Measurements from ENCODE around the gene MGLL.
A peak's percentile ranks its signal among the peaks of the same experiment; 100 is the strongest.

The MGLL gene

DNA sequence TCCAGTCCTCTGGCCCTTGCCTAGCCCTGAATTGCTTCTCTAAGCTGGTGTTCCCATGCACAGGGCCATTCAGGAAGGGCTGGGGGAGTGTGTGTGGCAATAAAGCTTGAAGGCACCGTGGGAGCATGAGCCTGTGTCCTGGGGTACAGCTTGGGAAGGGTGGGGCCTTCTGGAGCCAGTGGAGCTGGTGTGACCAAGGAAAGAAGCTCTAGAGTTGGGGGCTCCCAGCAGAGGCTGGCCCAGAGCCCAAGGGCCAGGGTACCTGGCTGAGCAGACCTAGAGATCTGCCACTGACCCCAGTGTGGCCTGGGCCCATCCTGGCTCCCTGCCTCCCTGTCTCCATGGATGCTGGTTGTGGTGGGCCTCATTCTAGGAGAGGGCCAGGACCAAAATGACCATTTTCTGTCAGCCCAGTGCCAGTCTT lies 141.5 kb downstream of the MGLL start:
- no peak for DNase-seq (ENCODE audit: low read depth)
- no peak overlapping the region for H3K4me3 ChIP-seq (ENCODE audit: control insufficient read depth, low read depth, low read length)
- TF ChIP-seq, protein P1, sequence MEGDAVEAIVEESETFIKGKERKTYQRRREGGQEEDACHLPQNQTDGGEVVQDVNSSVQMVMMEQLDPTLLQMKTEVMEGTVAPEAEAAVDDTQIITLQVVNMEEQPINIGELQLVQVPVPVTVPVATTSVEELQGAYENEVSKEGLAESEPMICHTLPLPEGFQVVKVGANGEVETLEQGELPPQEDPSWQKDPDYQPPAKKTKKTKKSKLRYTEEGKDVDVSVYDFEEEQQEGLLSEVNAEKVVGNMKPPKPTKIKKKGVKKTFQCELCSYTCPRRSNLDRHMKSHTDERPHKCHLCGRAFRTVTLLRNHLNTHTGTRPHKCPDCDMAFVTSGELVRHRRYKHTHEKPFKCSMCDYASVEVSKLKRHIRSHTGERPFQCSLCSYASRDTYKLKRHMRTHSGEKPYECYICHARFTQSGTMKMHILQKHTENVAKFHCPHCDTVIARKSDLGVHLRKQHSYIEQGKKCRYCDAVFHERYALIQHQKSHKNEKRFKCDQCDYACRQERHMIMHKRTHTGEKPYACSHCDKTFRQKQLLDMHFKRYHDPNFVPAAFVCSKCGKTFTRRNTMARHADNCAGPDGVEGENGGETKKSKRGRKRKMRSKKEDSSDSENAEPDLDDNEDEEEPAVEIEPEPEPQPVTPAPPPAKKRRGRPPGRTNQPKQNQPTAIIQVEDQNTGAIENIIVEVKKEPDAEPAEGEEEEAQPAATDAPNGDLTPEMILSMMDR (conservative IDR thresholded peaks at IDR 0.05; ENCODE audit: control insufficient read depth, insufficient read depth, low read depth, low read length) = no peak

DNA sequence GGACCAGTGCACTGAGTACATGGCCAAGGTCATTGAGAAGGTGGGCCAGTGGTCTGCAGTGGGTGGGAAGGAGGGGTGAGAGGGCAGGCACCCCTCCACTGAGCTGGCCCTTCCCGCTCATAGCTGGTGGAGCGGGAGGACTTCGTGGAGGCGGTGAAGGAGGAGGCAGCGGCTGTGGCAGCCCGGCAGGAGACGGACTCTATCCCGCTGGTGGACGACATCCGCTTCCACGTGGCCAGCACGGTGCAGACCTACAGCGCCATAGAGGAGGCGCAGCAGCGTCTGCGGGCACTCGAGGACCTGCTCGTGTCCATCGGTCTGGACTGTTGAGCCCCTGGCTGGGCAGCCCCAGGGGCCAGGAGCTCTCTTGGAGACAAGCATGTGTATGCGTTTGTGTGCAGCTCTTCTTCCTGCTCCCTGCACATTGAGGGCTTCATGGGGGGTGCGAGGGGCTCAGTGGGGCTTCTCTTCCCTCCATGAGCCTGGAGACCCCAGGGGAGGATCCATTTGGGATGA lies 142.1 kb downstream of the MGLL start:
- H3K4me3 ChIP-seq (ENCODE audit: control insufficient read depth, low read depth, low read length) = no peak overlapping the region
- TF ChIP-seq, protein P1 (conservative IDR thresholded peaks at IDR 0.05; ENCODE audit: control insufficient read depth, insufficient read depth, low read depth, low read length) = no peak
- DNase-seq (ENCODE audit: low read depth) = no peak

DNA sequence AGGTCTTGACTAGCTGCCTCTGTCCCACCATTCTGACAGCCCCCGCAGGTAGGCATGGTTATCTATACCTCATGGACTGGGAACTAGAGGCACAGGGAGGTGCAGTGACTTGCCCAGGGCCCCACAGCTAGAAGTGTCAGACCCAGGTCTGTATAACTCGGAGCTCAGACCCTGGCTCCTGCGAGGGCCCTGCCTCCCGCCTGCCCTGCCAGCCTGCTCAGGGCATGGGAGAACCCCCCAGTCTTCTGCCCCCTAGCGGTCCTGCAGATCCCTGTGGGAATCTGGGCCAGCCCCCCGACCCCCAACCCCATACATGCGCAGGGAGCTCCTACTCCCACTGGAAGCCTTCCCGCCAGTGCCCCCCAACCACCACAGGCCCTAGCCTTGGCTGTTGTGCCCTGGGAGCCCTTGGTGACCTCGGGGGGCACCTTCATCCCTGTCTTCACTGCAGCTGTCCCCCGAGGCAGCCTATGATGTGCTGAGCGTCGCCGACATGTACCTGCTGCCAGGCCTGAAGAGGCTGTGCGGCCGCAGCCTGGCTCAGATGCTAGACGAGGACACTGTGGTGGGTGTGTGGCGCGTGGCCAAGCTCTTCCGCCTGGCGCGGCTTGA lies 142.7 kb downstream of the MGLL start:
- TF ChIP-seq, protein P1 (conservative IDR thresholded peaks at IDR 0.05; ENCODE audit: control insufficient read depth, insufficient read depth, low read depth, low read length) = peak; percentile 20
- no peak overlapping the region for H3K4me3 ChIP-seq (ENCODE audit: control insufficient read depth, low read depth, low read length)
- no peak for DNase-seq (ENCODE audit: low read depth)

DNA sequence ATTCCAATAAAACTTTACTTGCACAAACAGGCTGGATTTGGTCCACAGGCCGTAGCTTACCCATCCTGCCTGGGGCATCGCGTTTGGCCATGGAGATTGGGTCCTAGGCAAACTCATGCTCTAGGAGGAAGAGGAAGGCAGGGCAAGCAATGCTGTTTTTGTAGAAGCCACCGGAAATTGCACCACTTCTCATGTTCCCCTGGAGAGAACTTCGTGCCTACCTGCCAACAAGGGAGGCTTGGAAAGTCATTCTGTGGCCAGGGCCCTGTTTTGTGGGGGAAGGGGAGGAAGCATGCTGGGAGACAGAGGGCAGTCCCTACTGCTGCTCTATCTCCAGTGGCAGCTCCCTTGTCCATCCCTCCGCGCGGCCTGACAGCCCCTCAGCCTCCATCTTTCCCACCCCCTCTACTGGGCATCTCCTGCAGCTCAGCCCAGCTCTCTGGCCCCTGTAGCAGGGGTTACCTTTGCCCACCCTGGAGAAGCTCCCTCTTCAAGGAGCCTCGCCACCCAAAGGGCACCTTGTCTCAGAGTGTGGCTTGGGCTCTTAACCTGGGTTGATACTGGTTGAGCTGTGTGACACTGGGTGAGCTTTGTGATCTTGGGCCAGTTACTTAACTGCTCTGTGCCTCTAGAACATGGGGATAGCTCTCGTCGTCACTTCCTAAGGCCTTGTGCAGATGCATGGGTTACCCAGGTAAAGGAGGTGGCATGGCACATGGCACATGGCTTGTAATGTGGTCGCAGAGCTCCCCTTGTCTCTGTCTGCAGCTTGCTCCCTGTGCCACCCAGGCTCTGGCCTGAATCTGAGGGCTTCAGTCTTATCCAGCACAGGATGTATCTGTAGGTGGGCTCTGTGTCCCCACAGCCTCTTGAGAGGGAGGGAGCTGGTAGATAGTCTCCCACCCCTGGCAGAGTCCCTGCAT lies 143.4 kb downstream of the MGLL start:
- DNase-seq (ENCODE audit: low read depth) = no peak
- TF ChIP-seq, protein P1 (conservative IDR thresholded peaks at IDR 0.05; ENCODE audit: control insufficient read depth, insufficient read depth, low read depth, low read length) = no peak
- H3K4me3 ChIP-seq (ENCODE audit: control insufficient read depth, low read depth, low read length) = no peak overlapping the region

DNA sequence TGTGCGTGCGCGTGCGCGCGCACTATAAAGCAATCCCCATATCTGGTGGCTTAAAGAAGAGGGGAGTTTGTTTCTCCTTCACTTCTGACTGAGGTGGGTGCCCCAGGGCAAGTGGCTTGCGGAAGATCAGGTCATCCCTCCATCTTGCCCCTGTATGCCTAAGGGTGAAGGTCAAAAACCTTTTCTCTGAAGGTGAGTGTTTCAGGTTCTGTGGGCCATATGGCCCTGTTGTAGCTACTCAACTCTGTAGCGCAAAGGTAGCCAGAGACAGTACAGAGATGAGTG lies 144.1 kb downstream of the MGLL start:
- no peak for DNase-seq (ENCODE audit: low read depth)
- no peak overlapping the region for H3K4me3 ChIP-seq (ENCODE audit: control insufficient read depth, low read depth, low read length)
- TF ChIP-seq, protein P1 (conservative IDR thresholded peaks at IDR 0.05; ENCODE audit: control insufficient read depth, insufficient read depth, low read depth, low read length) = no peak

DNA sequence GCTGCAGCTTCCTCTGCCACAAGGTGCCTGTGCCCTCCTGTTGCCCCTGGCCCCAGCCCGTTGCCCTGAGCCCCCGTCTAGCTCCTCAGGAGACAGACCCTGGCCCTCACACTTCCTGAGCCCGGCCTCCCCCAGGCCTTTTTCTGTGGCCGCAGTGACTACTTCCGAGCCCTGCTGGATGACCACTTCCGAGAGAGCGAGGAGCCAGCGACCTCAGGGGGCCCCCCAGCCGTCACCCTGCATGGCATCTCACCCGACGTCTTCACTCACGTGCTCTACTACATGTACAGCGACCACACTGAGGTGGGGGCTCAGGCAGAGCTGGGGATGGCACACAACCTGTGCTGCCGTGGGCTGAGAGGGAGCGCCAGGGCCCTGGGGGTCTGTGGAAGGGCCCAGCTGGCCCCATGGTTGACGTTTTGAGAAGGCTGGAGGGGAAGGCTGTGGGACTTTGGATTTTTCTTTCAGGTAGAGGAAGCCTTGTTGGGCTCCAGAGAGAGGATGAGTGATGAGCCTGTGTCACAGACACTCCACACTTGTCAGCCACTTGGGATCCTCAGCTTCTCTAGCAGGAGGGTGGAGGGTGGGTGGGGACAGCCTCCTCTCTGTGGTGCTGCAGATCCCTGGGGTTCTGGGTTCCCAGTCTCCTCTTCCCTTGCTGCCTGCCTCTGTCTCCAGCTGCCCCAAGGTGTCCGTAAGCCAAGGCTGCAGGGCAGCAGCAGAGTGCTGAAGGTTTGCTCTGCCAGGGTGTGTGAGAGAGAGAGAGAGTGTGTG lies 144.6 kb downstream of the MGLL start:
- DNase-seq (ENCODE audit: low read depth) = no peak

More for the DNA sequence above, 144.6 kb downstream of the MGLL start:
- H3K4me3 ChIP-seq (ENCODE audit: control insufficient read depth, low read depth, low read length) = no peak overlapping the region
- TF ChIP-seq, protein P1 (conservative IDR thresholded peaks at IDR 0.05; ENCODE audit: control insufficient read depth, insufficient read depth, low read depth, low read length) = no peak
